ENCODE results near the gene TRIM39.

GRCh38 chr6:30283761-30284160, 43.0 kb upstream of the TRIM39 start:
- no peak for TF ChIP-seq TAF1 (IDR thresholded peaks at IDR 0.05; ENCODE audit: low read depth)
- TF ChIP-seq ZBTB7A (IDR thresholded peaks at IDR 0.05; ENCODE audit: low read depth) = no peak
- no peak for TF ChIP-seq REST (IDR thresholded peaks at IDR 0.05; ENCODE audit: low read depth)
- no peak for TF ChIP-seq EP300 (IDR thresholded peaks at IDR 0.05; ENCODE audit: borderline replicate concordance)
- no peak for TF ChIP-seq TEAD4 (IDR thresholded peaks at IDR 0.05)
- no peak for TF ChIP-seq EGR1 (IDR thresholded peaks at IDR 0.05)
- TF ChIP-seq RAD21 (IDR thresholded peaks at IDR 0.05; ENCODE audit: low read depth) = no peak
- no peak for TF ChIP-seq CREB1 (IDR thresholded peaks at IDR 0.05; ENCODE audit: low read depth)
- TF ChIP-seq CEBPB (IDR thresholded peaks at IDR 0.05) = no peak
